Transverse colon (tissue), 4 donors: ENCODE data around the gene C21orf58. TPM values are rescaled to one million over a fixed set of nuclear protein-coding genes. Genes with fewer than 3 reads are reported as not detected.

Experiments used
- DNase-seq: peaks from one replicate; pipeline ENCODE4 v3.0.0-alpha.2; 2019
- H3K27ac ChIP-seq, 4 donors: fragments of 200-600 bp; sonication (generic); 2 replicates each; pipeline ENCODE4 v1.5.1; 2016 to 2018; ENCODE audit warnings: inconsistent platforms in 4 of 4
- H3K27me3 ChIP-seq: fragments of 200-600 bp; sonication (generic); 2 replicates; pipeline ENCODE4 v1.5.1; 2017; ENCODE audit warnings: inconsistent platforms
- H3K36me3 ChIP-seq, 4 donors: fragments of 200-600 bp; sonication (generic); 2 replicates each; pipeline ENCODE4 v1.5.1; 2017 to 2019; ENCODE audit warnings: inconsistent platforms in 4 of 4
- H3K4me1 ChIP-seq, 4 donors: fragments of 200-600 bp; sonication (generic); 2 replicates each; pipeline ENCODE4 v1.5.1; 2017 to 2020; ENCODE audit warnings: inconsistent platforms in 4 of 4
- H3K4me3 ChIP-seq, 4 donors: fragments of 200-600 bp; sonication (generic); 1 replicate in 1 of 4; 2 replicates in 3 of 4; pipeline versions ENCODE4 v1.5.1 to v1.6.1; 2017 to 2019; ENCODE audit warnings: inconsistent platforms in 4 of 4
- H3K9me3 ChIP-seq, 2 donors: fragments of 200-600 bp; sonication (generic); 2 replicates each; pipeline ENCODE4 v1.5.1; 2017 to 2019; ENCODE audit warnings: inconsistent platforms in 2 of 2
- EP300 ChIP-seq: sonication (generic); formaldehyde crosslinking; IDR thresholded peaks from one replicate; pipeline ENCODE4 v1.6.1; 2017; ENCODE audit warnings: antibody characterized with exemption, low read depth
- POLR2A ChIP-seq: fragments of 450-650 bp; IDR thresholded peaks from one replicate; pipeline ENCODE4 v1.6.1; 2016; ENCODE audit warnings: antibody characterized with exemption, mild to moderate bottlenecking, moderate library complexity
- POLR2AphosphoS5 ChIP-seq, 3 donors: sonication (generic); formaldehyde crosslinking; IDR thresholded peaks; one replicate each; pipeline ENCODE4 v1.6.1; 2016; ENCODE audit warnings: antibody characterized with exemption in 3 of 3
- WGBS, 2 donors: methylation state at CpG; one replicate each; pipeline ENCODE4 v1.1.5; 2018; ENCODE audit warnings: low coverage in 1 of 2; 5-methylcytosine and 5-hydroxymethylcytosine counted together
- in situ Hi-C, 4 donors: fragments of 200-750 bp; cut with MboI; loops; one replicate each; pipeline versions ENCODE4 v1.15.0 to v1.15.1; 2017; ENCODE audit warnings: low sequenced_read_pairs in 3 of 4, low pct_ligation_motif_present in 1 of 4, low pct_unique_long_range_greater_than_20kb in 1 of 4
- intact Hi-C: fragments of 100-400 bp; cut with DNase I; formaldehyde crosslinking; loops from one replicate; pipeline ENCODE4 v1.15.1; 2023; ENCODE audit warnings: low total_unique reads
- total RNA-seq, 4 donors: library from RNA; depleted of rRNA; stranded (reverse); fragments of >200 nt; gene quantifications; one replicate each; pipeline ENCODE4 v1.1.0, GENCODE V29; 2016
- TF ChIP-seq, protein P1 (sequence below), 5 experiments: fragments of 200-600 bp in 3 of 5; fragments of 450-650 bp in 2 of 5; sonication (generic) in 3 of 5; IDR thresholded peaks; 1 replicate in 2 of 5; 2 replicates in 3 of 5; pipeline ENCODE4 v1.5.1; 2016 to 2017; ENCODE audit warnings: antibody characterized with exemption in 5 of 5, inconsistent platforms in 3 of 5, mild to moderate bottlenecking in 2 of 5, moderate library complexity in 1 of 5

C21orf58 gene
- total RNA-seq, 4 donors from 2014 or later, result 2.5 to 79.8 (median 7.6) TPM

GRCh38 chr21:46318464-46318845, 5.2 kb downstream of the C21orf58 start:
- H3K27ac ChIP-seq, result no peak overlapping the region
- H3K4me3 ChIP-seq, result no peak overlapping the region
- intact Hi-C loops, result no loop called here
- no peaks in the 10 kb centered on the region for H3K27me3 ChIP-seq
- no peaks in the 10 kb centered on the region for H3K9me3 ChIP-seq
- in situ Hi-C loops, result no loop called here
- H3K4me1 ChIP-seq, result peaks cover 11 to 26% (median 16%) of the 10 kb centered on the region in 4 donors
- DNase-seq, result no peak
- WGBS, 2 donors, result 77% methylated on average over 4 of the region's 4 CpGs; no CpG with 5 or more reads in 1 of the 2 donors
- TF ChIP-seq, protein P1, sequence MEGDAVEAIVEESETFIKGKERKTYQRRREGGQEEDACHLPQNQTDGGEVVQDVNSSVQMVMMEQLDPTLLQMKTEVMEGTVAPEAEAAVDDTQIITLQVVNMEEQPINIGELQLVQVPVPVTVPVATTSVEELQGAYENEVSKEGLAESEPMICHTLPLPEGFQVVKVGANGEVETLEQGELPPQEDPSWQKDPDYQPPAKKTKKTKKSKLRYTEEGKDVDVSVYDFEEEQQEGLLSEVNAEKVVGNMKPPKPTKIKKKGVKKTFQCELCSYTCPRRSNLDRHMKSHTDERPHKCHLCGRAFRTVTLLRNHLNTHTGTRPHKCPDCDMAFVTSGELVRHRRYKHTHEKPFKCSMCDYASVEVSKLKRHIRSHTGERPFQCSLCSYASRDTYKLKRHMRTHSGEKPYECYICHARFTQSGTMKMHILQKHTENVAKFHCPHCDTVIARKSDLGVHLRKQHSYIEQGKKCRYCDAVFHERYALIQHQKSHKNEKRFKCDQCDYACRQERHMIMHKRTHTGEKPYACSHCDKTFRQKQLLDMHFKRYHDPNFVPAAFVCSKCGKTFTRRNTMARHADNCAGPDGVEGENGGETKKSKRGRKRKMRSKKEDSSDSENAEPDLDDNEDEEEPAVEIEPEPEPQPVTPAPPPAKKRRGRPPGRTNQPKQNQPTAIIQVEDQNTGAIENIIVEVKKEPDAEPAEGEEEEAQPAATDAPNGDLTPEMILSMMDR (IDR thresholded peaks at IDR 0.05), result no peak
- no peak for TF ChIP-seq EP300
- no peak for TF ChIP-seq POLR2A
- TF ChIP-seq POLR2AphosphoS5 (IDR thresholded peaks at IDR 0.05), result no peak
- no peaks in the 10 kb centered on the region for H3K36me3 ChIP-seq

GRCh38 chr21:46317710-46318463, 5.8 kb downstream of the C21orf58 start:
- no peak overlapping the region for H3K27ac ChIP-seq
- peak; percentile 59 for DNase-seq
- H3K27me3 ChIP-seq, result no peaks in the 10 kb centered on the region
- in situ Hi-C loops (no loop called here), intact Hi-C loops (no loop called here)
- no peaks in the 10 kb centered on the region for H3K9me3 ChIP-seq
- TF ChIP-seq, protein P1 (IDR thresholded peaks at IDR 0.05), result no peak
- TF ChIP-seq POLR2AphosphoS5 (IDR thresholded peaks at IDR 0.05) (no peak), POLR2A (no peak), EP300 (no peak)
- WGBS, 2 donors, result 76% methylated on average over 18 of the region's 20 CpGs; no CpG with 5 or more reads in 1 of the 2 donors
- peaks cover 9 to 23% (median 12%) of the 10 kb centered on the region in 4 donors for H3K4me1 ChIP-seq
- no peaks in the 10 kb centered on the region for H3K36me3 ChIP-seq
- H3K4me3 ChIP-seq, result no peak overlapping the region

GRCh38 chr21:46316708-46317324, 6.9 kb downstream of the C21orf58 start:
- H3K4me3 ChIP-seq, result no peak overlapping the region
- no peak for DNase-seq
- no peaks in the 10 kb centered on the region for H3K9me3 ChIP-seq
- TF ChIP-seq POLR2A (no peak), POLR2AphosphoS5 (IDR thresholded peaks at IDR 0.05) (no peak), EP300 (no peak)
- TF ChIP-seq, protein P1 (IDR thresholded peaks at IDR 0.05), result no peak
- 90 to 94% methylated on average over 2 to 14 of the region's 14 CpGs for WGBS, 2 donors
- peaks cover 0 to 12% (median under 1%) of the 10 kb centered on the region in 4 donors for H3K4me1 ChIP-seq
- in situ Hi-C loops, result no loop called here
- H3K27me3 ChIP-seq, result no peaks in the 10 kb centered on the region
- intact Hi-C loops, result no loop called here
- no peak overlapping the region for H3K27ac ChIP-seq
- H3K36me3 ChIP-seq, result no peaks in the 10 kb centered on the region

DNA sequence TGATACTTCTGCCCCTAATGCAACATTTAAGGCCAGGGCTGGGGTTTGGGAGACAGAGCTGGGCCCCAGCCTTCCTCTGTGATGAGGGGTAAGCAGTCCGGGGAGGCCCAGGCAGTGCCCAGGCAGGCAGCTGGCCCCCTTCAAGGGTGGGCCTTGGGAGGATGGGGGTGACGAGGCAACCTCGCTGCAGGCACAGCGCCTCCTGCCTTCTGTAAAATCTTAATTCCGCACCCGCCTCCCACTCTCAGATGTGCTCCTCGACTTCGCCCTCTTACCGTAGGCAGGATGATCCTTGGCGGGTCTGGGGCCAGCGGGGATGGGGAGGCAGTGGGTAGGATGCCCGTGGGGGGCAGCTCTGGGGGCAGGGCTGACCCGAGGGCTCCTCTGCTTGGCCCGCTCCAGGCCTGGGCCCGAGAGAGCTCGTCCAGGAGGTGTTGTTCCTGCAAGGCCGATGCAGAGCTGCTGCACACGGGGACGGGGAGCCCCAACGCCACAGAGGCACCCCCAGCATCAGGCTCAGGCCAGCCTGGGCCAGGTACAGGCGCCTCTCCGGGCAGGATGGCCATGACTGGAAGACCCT, 9.1 kb downstream of the C21orf58 start:
- H3K4me3 ChIP-seq, result no peak overlapping the region
- peaks cover 0 to 3% (median 0%) of the 10 kb centered on the region in 4 donors for H3K4me1 ChIP-seq
- intact Hi-C loops, result no loop called here
- no peaks in the 10 kb centered on the region for H3K27me3 ChIP-seq
- TF ChIP-seq, protein P1 (IDR thresholded peaks at IDR 0.05), result no peak
- TF ChIP-seq POLR2AphosphoS5 (IDR thresholded peaks at IDR 0.05), result no peak
- TF ChIP-seq EP300, result no peak
- no peak for TF ChIP-seq POLR2A
- H3K27ac ChIP-seq, result no peak overlapping the region
- in situ Hi-C loops, result no loop called here
- WGBS, 2 donors, result 93% methylated on average over 22 of the region's 22 CpGs; no CpG with 5 or more reads in 1 of the 2 donors
- no peaks in the 10 kb centered on the region for H3K9me3 ChIP-seq
- no peak for DNase-seq
- no peaks in the 10 kb centered on the region for H3K36me3 ChIP-seq
